Right cardiac atrium (tissue), 5 donors: Measurements from ENCODE around the gene SH3BGRL3. TPM values are rescaled to one million over a fixed set of nuclear protein-coding genes. Genes with fewer than 3 reads are reported as not detected.
A peak's percentile ranks its signal among the peaks of the same experiment; 100 is the strongest.

Experiments used
- ATAC-seq, 2 donors: fragments of 200-7000 bp; cut with Tn5 transposase; one replicate each; pipeline versions ENCODE4 v1.8.0 to v1.9.1; 2020; ENCODE audit warnings: moderate library complexity in 2 of 2, mild to moderate bottlenecking in 1 of 2
- DNase-seq, 3 donors: peaks; one replicate each; pipeline ENCODE4 v3.0.0-alpha.2; 2020
- H3K27ac ChIP-seq: one replicate; pipeline ENCODE4 v1.5.1; 2013; ENCODE audit warnings: mild to moderate bottlenecking, low read length, control low read depth, moderate library complexity
- H3K27me3 ChIP-seq: one replicate; pipeline ENCODE4 v1.6.1; 2013; ENCODE audit not compliant: control insufficient read depth, insufficient read depth
- H3K4me1 ChIP-seq: one replicate; pipeline ENCODE4 v1.6.1; 2013; ENCODE audit warnings: low read length; ENCODE audit not compliant: control insufficient read depth, insufficient read depth
- H3K4me3 ChIP-seq: one replicate; pipeline ENCODE4 v1.5.1; 2013; ENCODE audit warnings: low read length, control low read depth
- H3K9me3 ChIP-seq: one replicate; pipeline ENCODE4 v1.6.1; 2013; ENCODE audit warnings: low read length; ENCODE audit not compliant: control insufficient read depth
- WGBS: extraction: QIAGEN DNeasy Blood & Tissue Kit; methylation state at CpG from one replicate; pipeline ENCODE4 v1.1.7; 2013; 5-methylcytosine and 5-hydroxymethylcytosine counted together
- intact Hi-C, 4 donors: fragments of 100-400 bp; cut with DNase I; formaldehyde crosslinking; loops; one replicate each; pipeline versions ENCODE4 v1.11.0 to v1.14.0; 2022 to 2023
- polyA plus RNA-seq: library from polyadenylated mRNA; stranded (reverse); fragments of 200-250 nt; gene quantifications from one replicate; pipeline ENCODE4 v1.2.3, GENCODE V29; 2013
- total RNA-seq, 4 donors: library from RNA; stranded (reverse); fragmentation: NEBNext Ultra II Directional; extraction: Animal tissue kit (Norgen Biotek cat#: 25700); gene quantifications; one replicate each; pipeline ENCODE4 v1.2.1, GENCODE V29; 2021
- donor health status: healthy with polysubstance abuse.
- donor health status: DM: no; HTN: yes; CAD: no.
- donor health status: DM: no; HTN: no; CAD: no.
- donor health status: DM: no; HTN: yes; CAD: no; lungs with severe emphysema.
- donor health status: DM: yes; HTN: yes; CAD: no.

Gene SH3BGRL3
- total and polyA plus RNA-seq, 5 donors: 28.9 to 71.3 (median 47.5) TPM

GRCh38 chr1:26277719-26278118 is 2.2 kb upstream of the SH3BGRL3 start:
- 58% methylated on average over 1 of the region's 1 CpG for WGBS
- intact Hi-C loops: loop anchor here in 2 of 4 donors (5.0 kb wide), 1 partner anchor 45 kb away; no protein-coding TSS in a partner anchor
- Histone ChIP-seq H3K27ac (peak overlapping the region; percentile 55), H3K9me3 (no peaks in the 10 kb centered on the region), H3K27me3 (no peaks in the 10 kb centered on the region), H3K4me1 (peaks cover 10% of the 10 kb centered on the region), H3K4me3 (no peak overlapping the region)
- no peak for DNase-seq
- no peak for ATAC-seq

- no peaks in the 10 kb centered on the region for H3K27me3 ChIP-seq
- peak overlapping the region; percentile 55 for H3K27ac ChIP-seq
- intact Hi-C loops: loop anchor here in 2 of 4 donors (5.0 kb wide), 1 partner anchor 44 kb away; no protein-coding TSS in a partner anchor
- peak; percentile 7 to 60 for ATAC-seq
- H3K4me1 ChIP-seq: peaks cover 10% of the 10 kb centered on the region
- peak; percentile 84 to 91 (median 88) for DNase-seq
- 47% methylated on average over 4 of the region's 4 CpGs for WGBS
- H3K4me3 ChIP-seq: no peak overlapping the region
- H3K9me3 ChIP-seq: no peaks in the 10 kb centered on the region
Measured at GRCh38 chr1:26278303-26278702, 1.6 kb upstream of the SH3BGRL3 start.

GRCh38 chr1:26278724-26279455 is 996 bp upstream of the SH3BGRL3 start:
- Histone ChIP-seq H3K9me3 (no peaks in the 10 kb centered on the region), H3K4me3 (peak overlapping the region; percentile 57), H3K4me1 (peaks cover 10% of the 10 kb centered on the region), H3K27me3 (no peaks in the 10 kb centered on the region), H3K27ac (peak overlapping the region; percentile 88)
- intact Hi-C loops: loop anchor here in 2 of 4 donors (5.0 kb wide), 1 partner anchor 43 kb away; no protein-coding TSS in a partner anchor
- DNase-seq (peak in 2 of 3 donors; percentile 59 to 66), ATAC-seq (peak in 1 of 2 donors; percentile 4)
- WGBS: 45% methylated on average over 9 of the region's 9 CpGs

- H3K4me1 ChIP-seq: peaks cover 16% of the 10 kb centered on the region
- no peaks in the 10 kb centered on the region for H3K9me3 ChIP-seq
- ATAC-seq (peak in 1 of 2 donors; percentile 0), DNase-seq (no peak)
- peak overlapping the region; percentile 77 for H3K27ac ChIP-seq
- no peaks in the 10 kb centered on the region for H3K27me3 ChIP-seq
- H3K4me3 ChIP-seq: peak overlapping the region; percentile 57
- intact Hi-C loops: loop anchor here in 1 of 4 donors (5.0 kb wide), 1 partner anchor 37 kb away; the partner anchor contains the start of gene CD52
- WGBS: 29% methylated on average over 20 of the region's 20 CpGs
Measured at GRCh38 chr1:26280333-26281042, 602 bp downstream of the SH3BGRL3 start.

- Histone ChIP-seq H3K27me3 (no peaks in the 10 kb centered on the region), H3K27ac (no peak overlapping the region), H3K4me3 (no peak overlapping the region), H3K4me1 (peaks cover 16% of the 10 kb centered on the region), H3K9me3 (no peaks in the 10 kb centered on the region)
- ATAC-seq: no peak
- intact Hi-C loops: loop anchor here in 1 of 4 donors (5.0 kb wide), 1 partner anchor 36 kb away; the partner anchor contains the start of gene CD52
- WGBS: 93% methylated on average over 5 of the region's 5 CpGs
- DNase-seq: no peak
Measured at GRCh38 chr1:26281091-26281958, 1.4 kb downstream of the SH3BGRL3 start.

GRCh38 chr1:26281971-26282370 is 2.1 kb downstream of the SH3BGRL3 start:
- Histone ChIP-seq H3K27me3 (no peaks in the 10 kb centered on the region), H3K4me3 (no peak overlapping the region), H3K4me1 (peaks cover 12% of the 10 kb centered on the region), H3K27ac (no peak overlapping the region), H3K9me3 (no peaks in the 10 kb centered on the region)
- ATAC-seq: no peak
- intact Hi-C loops: loop anchor here in 1 of 4 donors (5.0 kb wide), 1 partner anchor 35 kb away; the partner anchor contains the start of gene CD52
- DNase-seq: peak in 2 of 3 donors; percentile 81 to 85
- 49% methylated on average over 15 of the region's 15 CpGs for WGBS

- no peak overlapping the region for H3K27ac ChIP-seq
- H3K27me3 ChIP-seq: no peaks in the 10 kb centered on the region
- no peaks in the 10 kb centered on the region for H3K9me3 ChIP-seq
- ATAC-seq: no peak
- H3K4me1 ChIP-seq: peaks cover 12% of the 10 kb centered on the region
- WGBS: 80% methylated on average over 22 of the region's 22 CpGs
- peak in 2 of 3 donors; percentile 59 to 61 for DNase-seq
- H3K4me3 ChIP-seq: no peak overlapping the region
- intact Hi-C loops: loop anchor here in 1 of 4 donors (5.0 kb wide), 1 partner anchor 35 kb away; the partner anchor contains the start of gene CD52
Measured at GRCh38 chr1:26282401-26282918, 2.6 kb downstream of the SH3BGRL3 start.

- intact Hi-C loops: loop anchor here in 1 of 4 donors (5.0 kb wide), 1 partner anchor 34 kb away; the partner anchor contains the start of gene CD52
- DNase-seq: peak in 1 of 3 donors; percentile 43
- ATAC-seq: no peak
- Histone ChIP-seq H3K4me1 (peaks cover 12% of the 10 kb centered on the region), H3K27me3 (no peaks in the 10 kb centered on the region), H3K4me3 (no peak overlapping the region), H3K27ac (no peak overlapping the region), H3K9me3 (no peaks in the 10 kb centered on the region)
- 70% methylated on average over 4 of the region's 4 CpGs for WGBS
Measured at GRCh38 chr1:26283279-26283853, 3.5 kb downstream of the SH3BGRL3 start.

DNA sequence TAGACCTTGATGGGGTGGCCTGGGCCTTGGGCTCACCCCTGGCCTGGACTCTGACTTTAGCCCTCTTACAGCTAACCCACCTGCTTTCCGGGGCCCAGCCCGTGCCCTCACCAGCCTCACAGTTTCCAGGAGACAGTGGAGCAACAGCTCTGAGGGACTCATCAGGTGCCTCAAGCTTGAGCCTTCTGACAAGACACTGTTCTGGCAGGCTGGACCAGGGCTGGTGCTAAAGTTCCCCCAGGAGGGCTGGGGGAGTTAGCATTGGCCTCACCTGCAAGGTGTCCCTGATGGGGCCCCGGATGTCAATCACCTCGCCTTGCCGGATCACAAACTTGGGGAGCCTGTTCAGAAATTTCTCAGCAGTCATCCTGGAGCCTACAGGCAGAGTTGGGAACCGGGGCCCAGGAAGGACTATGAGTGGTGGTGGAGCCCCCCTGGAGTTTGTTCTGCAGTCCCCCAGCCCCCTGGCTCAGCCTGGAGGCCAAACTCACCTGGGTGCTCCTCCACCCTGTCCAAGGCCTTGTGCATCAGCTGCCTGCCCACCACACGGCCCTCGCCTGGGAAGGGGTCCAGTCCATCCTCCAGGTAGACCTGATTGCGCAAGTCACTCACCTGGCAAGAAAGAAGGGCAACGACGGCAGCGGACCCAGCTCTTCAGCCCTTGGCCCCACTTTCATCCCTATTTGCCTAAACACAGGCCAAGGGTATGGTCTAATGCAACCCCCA is 4.1 kb downstream of the SH3BGRL3 start:
- no peaks in the 10 kb centered on the region for H3K27me3 ChIP-seq
- intact Hi-C loops: loop anchor here in 1 of 4 donors (5.0 kb wide), 1 partner anchor 33 kb away; the partner anchor contains the start of gene CD52
- DNase-seq (peak in 1 of 3 donors; percentile 41), ATAC-seq (no peak)
- no peaks in the 10 kb centered on the region for H3K9me3 ChIP-seq
- 91% methylated on average over 12 of the region's 12 CpGs for whole genome bisulfite sequencing
- peak overlapping the region; percentile 16 for H3K27ac ChIP-seq
- no peak overlapping the region for H3K4me3 ChIP-seq
- H3K4me1 ChIP-seq: peaks cover 10% of the 10 kb centered on the region
